ENCODE data around the gene RNF157. TPM values are rescaled to one million over a fixed set of nuclear protein-coding genes. Genes with fewer than 3 reads are reported as not detected.
A peak's percentile ranks its signal among the peaks of the same experiment; 100 is the strongest.

Gene RNF157
- total RNA-seq, 2 donors from 2014 or later = 9.6 to 11.2 TPM

DNA sequence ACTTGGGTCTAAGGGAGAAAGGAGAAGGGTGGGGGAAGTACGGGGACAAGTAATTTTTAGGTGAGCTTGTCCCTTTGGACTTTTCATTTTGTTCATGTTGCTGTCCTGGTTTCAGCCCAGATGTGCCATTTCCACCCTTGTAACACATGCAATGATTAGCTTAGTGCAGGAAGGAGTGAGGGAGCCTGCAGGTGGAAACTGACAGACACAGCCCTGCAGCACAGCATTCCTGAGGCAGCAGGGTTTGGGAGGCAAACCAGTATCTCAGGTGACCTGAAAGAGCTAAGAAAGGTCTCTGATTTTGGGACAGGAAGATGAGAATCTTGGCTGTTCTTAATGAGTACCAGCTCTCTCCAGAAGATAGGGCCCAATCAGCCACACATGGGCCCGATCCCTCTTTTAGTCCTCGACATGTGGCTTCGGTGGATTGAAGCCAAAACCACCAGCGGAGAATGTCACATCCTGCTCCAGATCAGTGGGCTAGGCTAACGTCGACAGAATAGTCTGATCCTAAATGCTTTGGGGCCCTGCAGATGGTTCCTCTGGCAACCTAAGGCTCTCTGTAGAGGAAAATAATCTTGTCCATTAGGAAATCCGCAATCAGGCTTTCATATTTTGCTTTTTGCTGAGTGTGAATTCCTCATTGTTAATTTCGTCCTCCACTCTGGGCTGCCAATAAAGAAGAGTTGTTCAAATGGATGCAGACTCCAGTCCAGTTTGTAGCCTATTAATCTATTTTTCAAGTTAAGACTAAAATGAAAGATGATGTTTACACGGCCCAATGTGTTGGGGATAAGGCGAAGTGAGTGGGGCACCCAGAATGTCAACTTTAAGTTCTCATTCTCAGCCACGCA lies 3.8 kb upstream of the RNF157 start:
- H3K4me1 Mint-ChIP-seq = peaks cover 19% of the 10 kb centered on the region
- peak; percentile 48 for DNase-seq
- no peaks in the 10 kb centered on the region for H3K36me3 ChIP-seq (ENCODE audit: control insufficient read depth, insufficient read depth, low read length)
- H3K9me3 ChIP-seq (ENCODE audit: control insufficient read depth, low read length) = no peaks in the 10 kb centered on the region
- H3K9me3 Mint-ChIP-seq = no peaks in the 10 kb centered on the region
- no peaks in the 10 kb centered on the region for H3K36me3 Mint-ChIP-seq (ENCODE audit: low read depth)
- TF ChIP-seq, protein P1, sequence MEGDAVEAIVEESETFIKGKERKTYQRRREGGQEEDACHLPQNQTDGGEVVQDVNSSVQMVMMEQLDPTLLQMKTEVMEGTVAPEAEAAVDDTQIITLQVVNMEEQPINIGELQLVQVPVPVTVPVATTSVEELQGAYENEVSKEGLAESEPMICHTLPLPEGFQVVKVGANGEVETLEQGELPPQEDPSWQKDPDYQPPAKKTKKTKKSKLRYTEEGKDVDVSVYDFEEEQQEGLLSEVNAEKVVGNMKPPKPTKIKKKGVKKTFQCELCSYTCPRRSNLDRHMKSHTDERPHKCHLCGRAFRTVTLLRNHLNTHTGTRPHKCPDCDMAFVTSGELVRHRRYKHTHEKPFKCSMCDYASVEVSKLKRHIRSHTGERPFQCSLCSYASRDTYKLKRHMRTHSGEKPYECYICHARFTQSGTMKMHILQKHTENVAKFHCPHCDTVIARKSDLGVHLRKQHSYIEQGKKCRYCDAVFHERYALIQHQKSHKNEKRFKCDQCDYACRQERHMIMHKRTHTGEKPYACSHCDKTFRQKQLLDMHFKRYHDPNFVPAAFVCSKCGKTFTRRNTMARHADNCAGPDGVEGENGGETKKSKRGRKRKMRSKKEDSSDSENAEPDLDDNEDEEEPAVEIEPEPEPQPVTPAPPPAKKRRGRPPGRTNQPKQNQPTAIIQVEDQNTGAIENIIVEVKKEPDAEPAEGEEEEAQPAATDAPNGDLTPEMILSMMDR (conservative IDR thresholded peaks at IDR 0.05) = no peak
- no peak overlapping the region for H3K4me3 Mint-ChIP-seq
- no peak overlapping the region for H3K4me3 ChIP-seq (ENCODE audit: low read length)
- H3K27ac Mint-ChIP-seq = no peak overlapping the region
- H3K27ac ChIP-seq (ENCODE audit: low read depth, low read length) = no peak overlapping the region
- H3K27me3 Mint-ChIP-seq (ENCODE audit: insufficient read depth) = peaks cover 46% of the 10 kb centered on the region
- H3K9ac ChIP-seq (ENCODE audit: extremely low read depth, low read length, poor library complexity, severe bottlenecking) = no peak overlapping the region
- WGBS, 2 experiments (ENCODE audit: insufficient coverage in 1 of 2, insufficient read length in 1 of 2) = 90 to 92% methylated on average over 11 to 12 of the region's 12 CpGs
- H3K27me3 ChIP-seq (ENCODE audit: control insufficient read depth, insufficient read depth, low read length, poor library complexity, severe bottlenecking) = peaks cover 48% of the 10 kb centered on the region
- H3K4me1 ChIP-seq (ENCODE audit: control insufficient read depth, insufficient read depth, low read length) = no peaks in the 10 kb centered on the region

DNA sequence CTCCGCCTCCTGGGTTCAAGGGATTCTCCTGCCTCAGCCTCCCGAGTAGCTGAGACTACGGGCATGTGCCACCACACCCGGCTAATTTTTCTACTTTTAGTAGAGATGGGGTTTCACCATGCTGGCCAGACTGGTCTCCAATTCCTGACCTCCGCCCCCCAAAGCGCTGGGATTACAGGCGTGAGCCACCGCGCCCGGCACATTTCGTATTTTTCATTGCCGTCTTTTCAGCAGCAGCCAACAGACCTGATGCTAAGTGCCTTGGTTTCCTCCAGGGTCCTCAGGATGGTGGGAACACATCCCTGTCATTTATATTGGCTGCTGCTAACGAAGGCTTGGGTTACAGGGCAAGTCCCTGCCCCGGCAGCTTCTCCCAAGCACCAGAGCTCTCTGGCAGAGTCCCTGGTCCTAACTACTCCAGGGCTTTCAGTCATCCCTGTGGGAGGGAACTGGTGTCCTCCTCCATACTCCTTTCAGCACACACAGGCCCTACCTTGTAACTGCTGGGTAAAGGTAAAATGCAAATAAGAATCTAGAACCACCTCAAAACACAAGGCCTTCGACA lies 1.5 kb upstream of the RNF157 start:
- peaks cover 64% of the 10 kb centered on the region for H3K27me3 Mint-ChIP-seq (ENCODE audit: insufficient read depth)

DNA sequence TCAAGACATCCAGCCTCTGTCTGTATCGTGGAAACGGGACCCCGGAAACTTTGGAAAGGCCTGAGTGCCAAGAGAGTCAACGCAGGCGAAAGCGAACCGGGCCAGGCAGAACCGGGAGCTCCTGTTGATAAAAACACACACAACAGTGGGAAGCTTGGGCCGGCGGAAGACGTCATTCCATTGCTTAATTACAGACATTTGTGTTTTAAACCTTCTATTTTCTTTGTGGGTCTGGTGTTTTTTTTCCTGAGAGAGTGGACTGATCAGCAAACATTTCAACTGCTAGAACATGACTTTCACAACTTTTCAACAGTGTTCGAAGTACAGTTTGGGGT lies 878 bp upstream of the RNF157 start:
- Mint-ChIP-seq H3K4me3 (peak overlapping the region; percentile 63), H3K27me3 (ENCODE audit: insufficient read depth) (peaks cover 66% of the 10 kb centered on the region), H3K4me1 (peaks cover 10% of the 10 kb centered on the region), H3K27ac (peak overlapping the region; percentile 86), H3K9me3 (no peaks in the 10 kb centered on the region), H3K36me3 (ENCODE audit: low read depth) (no peaks in the 10 kb centered on the region)
- DNase-seq = no peak
- H3K9ac ChIP-seq (ENCODE audit: extremely low read depth, low read length, poor library complexity, severe bottlenecking) = peak overlapping the region; percentile 23
- H3K4me1 ChIP-seq (ENCODE audit: control insufficient read depth, insufficient read depth, low read length) = no peaks in the 10 kb centered on the region
- H3K27me3 ChIP-seq (ENCODE audit: control insufficient read depth, insufficient read depth, low read length, poor library complexity, severe bottlenecking) = peaks cover 68% of the 10 kb centered on the region
- H3K9me3 ChIP-seq (ENCODE audit: control insufficient read depth, low read length) = no peaks in the 10 kb centered on the region
- no peaks in the 10 kb centered on the region for H3K36me3 ChIP-seq (ENCODE audit: control insufficient read depth, insufficient read depth, low read length)
- WGBS, 2 experiments (ENCODE audit: insufficient coverage in 1 of 2, insufficient read length in 1 of 2) = 42 to 54% methylated on average over 12 of the region's 12 CpGs
- peak overlapping the region; percentile 80 for H3K4me3 ChIP-seq (ENCODE audit: low read length)
- TF ChIP-seq, protein P1 (conservative IDR thresholded peaks at IDR 0.05) = no peak
- no peak overlapping the region for H3K27ac ChIP-seq (ENCODE audit: low read depth, low read length)

More for the DNA sequence above, 1.5 kb upstream of the RNF157 start:
- 94% methylated on average over 12 to 15 of the region's 15 CpGs for WGBS, 2 experiments (ENCODE audit: insufficient coverage in 1 of 2, insufficient read length in 1 of 2)
- no peak overlapping the region for H3K4me3 ChIP-seq (ENCODE audit: low read length)
- TF ChIP-seq, protein P1 (conservative IDR thresholded peaks at IDR 0.05) = no peak
- Mint-ChIP-seq H3K27ac (no peak overlapping the region), H3K4me1 (peaks cover 16% of the 10 kb centered on the region), H3K9me3 (no peaks in the 10 kb centered on the region), H3K36me3 (ENCODE audit: low read depth) (no peaks in the 10 kb centered on the region), H3K4me3 (peak overlapping the region; percentile 63)
- H3K27ac ChIP-seq (ENCODE audit: low read depth, low read length) = no peak overlapping the region
- H3K9me3 ChIP-seq (ENCODE audit: control insufficient read depth, low read length) = no peaks in the 10 kb centered on the region
- H3K36me3 ChIP-seq (ENCODE audit: control insufficient read depth, insufficient read depth, low read length) = no peaks in the 10 kb centered on the region
- no peaks in the 10 kb centered on the region for H3K4me1 ChIP-seq (ENCODE audit: control insufficient read depth, insufficient read depth, low read length)
- DNase-seq = peak; percentile 52
- no peak overlapping the region for H3K9ac ChIP-seq (ENCODE audit: extremely low read depth, low read length, poor library complexity, severe bottlenecking)
- H3K27me3 ChIP-seq (ENCODE audit: control insufficient read depth, insufficient read depth, low read length, poor library complexity, severe bottlenecking) = peaks cover 68% of the 10 kb centered on the region

All from endodermal cell (in vitro differentiated cells).